NCI-H510A (cell line): Measurements from ENCODE around the gene SDK1.
"Not testable (repeated sequence)": the region's sequence is repeated elsewhere in the genome, so short reads cannot be mapped to it uniquely, and the experiment has no call there.

Source experiments
- DNase-seq: peaks from one replicate; lab custom pipeline; 2025; lab: John Stamatoyannopoulos, UW

The SDK1 gene

DNA sequence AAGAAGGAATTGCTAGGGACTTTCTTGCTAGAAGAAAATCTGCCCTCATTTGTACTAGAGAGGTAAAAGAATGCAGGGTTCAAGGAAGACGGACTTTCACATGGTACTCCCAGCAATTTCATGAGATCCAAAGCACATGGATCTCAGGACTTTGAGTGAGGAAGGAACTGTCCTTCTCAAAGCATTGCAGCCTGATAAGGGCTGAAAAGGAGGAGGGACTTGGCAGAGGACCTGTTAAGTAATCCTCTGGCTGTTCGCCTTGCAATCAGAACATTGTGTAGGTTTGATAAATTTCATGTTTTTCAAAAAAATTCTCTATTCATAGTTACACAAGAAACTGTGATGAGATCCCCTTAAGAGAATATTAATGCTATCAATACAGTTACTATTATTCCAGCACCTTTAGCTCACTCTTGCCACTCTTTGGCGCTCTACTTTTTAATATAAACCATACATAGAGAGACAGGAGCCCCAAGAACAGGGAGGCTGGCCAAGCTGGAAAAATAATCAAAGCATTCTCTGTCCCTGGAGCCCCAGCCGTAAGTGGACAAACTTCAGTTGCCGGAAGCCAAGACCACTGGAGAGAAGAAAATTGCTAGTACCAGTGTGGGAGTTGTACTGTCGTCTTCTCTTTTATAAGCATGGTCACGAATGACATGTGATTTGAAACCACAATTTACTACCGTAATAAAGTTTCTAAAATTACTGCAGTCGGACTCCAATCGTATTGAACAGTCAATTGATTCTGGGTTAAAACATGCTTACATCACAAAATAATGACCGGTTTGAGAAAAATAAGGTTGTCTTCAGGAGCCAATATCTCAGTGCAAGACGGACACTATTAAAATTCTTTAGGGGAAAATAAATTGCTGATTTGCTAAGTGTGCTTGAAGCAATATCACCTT lies 424.4 kb downstream of the SDK1 start:
- no peak for DNase-seq

DNA sequence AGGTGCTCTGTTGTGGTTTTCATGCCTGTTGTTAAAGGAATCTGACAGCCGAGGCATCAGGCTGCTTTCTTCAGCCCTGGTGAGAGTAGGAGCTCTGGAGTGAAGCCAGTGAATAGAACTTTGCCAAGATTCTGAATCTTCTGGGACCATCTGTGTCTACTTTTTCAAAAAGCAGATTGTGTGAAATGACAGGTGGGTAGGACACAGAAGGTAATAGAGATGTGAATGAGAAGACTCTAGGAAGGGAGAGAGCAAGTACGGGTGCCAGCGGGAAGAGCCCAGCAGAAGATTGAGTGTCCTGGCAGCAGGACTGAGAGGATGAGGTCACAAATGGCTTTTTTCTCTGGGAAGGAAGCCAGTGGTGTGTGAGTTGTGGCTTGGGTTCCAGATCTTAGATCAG lies 429.2 kb downstream of the SDK1 start:
- DNase-seq = no peak

DNA sequence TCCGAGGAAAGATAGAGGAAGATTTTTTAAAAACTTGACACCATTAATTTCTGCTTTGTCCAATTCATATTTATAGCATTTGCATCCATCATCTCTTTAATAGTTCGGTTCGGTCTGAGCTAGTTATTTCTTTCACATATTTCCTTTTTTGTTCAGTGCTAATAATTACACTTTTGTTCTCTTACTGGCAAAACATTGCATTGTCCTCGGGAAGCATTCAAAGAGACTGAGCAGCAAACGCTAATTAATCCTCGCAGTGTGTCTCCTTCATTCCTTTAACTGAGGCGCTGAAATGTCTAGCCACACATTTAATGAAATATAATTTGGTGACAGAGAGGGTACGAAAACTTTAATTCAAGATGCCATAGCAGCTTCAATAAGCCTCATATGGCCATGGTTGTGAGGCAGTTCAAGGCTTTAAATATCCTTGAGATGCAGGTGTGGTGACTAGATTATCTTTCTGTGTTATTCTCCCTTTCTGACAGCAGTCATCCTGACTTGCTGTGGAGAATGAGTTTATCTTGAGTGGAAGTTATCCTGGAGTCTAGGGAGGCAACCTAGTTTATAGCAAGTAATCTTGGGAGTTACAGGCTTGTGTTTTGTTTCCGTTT lies 431.4 kb downstream of the SDK1 start:
- DNase-seq = no peak

DNA sequence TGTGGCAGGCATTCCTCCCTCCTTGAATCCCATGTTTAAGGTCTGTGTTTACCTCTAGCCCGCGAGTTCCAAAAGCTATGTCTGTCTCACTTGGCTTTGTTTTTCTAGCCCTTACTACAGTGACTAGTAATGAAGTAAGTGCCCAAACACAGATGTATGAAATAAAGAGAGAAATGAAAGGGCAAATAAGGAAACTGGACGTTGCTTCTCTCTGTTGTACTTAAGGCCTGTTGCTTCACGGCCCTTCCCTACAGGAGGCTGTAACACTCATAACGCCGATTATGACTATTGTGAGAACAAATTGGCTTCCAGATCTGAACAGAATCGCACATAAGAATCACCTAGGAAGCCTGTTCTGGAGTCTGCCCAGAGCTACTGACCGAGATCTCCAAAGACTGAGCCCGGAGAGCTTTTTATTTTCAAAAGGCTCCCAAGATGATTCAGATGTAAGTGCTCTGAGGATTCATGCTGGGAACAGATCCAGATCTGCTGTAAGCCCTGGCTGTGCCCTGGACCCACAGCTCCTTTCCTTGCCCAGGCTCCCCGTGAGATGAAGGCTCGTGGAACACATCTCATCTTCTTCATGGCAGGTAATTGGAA lies 432.6 kb downstream of the SDK1 start:
- no peak for DNase-seq

DNA sequence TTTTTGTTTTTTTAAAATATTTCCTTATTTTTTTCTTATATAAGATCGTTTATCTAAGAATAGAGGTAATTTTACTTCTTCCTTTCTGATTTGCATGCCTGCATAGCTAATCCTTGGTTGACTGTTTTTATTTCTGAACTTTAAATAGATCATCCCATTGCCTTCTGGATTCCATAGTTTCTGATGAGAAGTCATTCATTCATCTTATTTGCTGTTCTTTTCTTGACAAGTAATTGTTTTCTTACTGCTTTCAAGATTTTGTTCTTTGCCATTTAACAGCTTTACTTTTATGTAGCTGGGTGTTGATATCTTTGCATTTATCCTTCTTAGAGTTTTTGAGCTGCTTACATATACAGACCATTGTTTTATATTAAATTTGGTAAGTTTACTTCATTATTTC lies 437.9 kb downstream of the SDK1 start:
- DNase-seq = no peak

DNA sequence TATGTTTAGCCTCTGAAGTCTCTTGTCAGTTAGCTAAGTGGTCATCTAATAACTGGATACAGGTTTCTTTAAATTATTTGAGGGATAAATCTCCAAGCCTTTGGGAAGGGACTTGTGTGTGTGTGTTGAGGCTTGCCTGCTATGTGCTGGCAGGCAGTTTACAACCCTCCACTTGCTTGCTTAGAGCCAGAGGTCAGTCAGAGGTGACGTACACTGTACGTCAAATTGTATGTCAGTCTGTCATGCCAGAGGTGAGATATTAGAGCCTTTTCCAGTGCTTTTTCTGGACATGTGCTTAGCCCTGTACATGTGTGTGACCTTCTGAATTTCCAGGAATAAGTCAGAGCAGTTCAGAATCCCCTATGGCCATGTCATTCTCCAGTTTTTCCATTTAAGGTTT lies 438.9 kb downstream of the SDK1 start:
- no peak for DNase-seq

DNA sequence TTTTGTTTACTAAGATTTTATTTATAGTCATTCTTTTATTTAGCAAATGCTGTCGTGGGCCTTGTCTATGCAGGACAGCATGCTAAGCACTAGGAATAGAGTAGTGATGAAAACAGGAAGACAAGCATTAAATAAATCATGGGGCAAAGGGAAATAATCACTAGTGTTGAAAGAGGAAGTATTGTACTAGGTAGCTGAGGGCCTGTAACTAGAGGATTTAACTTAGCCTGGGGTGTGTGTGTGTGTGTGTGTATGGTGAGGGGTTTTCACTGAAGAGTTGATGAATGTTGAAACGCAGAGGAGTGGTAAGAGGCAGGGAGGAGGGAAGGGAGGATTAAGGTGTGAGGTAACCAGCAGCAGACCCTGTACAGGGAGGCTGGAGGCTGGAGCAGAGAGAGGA lies 446.4 kb downstream of the SDK1 start:
- no peak for DNase-seq

DNA sequence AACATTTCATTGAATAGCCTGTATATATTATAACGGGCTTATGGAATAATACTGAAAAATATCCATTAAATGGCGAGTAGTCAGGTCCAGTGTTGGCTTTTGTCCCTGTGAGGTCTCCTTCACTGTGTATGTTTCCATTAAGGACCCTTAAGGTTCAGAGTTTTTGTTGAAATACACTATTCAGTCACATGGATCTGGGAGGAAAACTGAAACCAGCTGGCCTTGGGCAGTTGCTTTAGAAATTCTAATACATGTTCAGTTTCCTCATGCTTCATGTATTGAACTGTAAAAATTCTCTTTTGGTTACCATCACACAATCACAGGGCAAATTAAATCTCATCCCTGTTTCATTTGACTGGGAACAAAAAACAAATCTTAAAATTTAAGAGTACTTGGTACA lies 447.3 kb downstream of the SDK1 start:
- no peak for DNase-seq

DNA sequence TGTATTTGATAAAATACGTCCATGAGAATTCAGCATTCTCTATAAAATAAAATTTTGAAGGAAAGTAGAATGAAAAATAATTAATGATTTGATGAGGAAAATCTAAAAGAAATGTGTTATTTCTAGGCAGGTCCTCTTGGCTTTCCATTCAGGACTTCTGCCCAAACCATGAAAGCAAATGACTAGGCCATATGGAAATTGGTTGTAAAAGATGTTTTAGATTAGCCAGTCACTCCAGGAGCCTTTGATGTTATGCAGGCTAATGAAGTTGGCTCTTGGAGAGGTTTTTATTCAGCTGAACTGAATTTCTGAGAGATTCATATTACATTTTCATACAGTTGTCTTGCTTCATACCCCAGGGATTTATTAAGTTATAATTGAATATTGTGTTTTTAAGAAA lies 452.8 kb downstream of the SDK1 start:
- DNase-seq = no peak

DNA sequence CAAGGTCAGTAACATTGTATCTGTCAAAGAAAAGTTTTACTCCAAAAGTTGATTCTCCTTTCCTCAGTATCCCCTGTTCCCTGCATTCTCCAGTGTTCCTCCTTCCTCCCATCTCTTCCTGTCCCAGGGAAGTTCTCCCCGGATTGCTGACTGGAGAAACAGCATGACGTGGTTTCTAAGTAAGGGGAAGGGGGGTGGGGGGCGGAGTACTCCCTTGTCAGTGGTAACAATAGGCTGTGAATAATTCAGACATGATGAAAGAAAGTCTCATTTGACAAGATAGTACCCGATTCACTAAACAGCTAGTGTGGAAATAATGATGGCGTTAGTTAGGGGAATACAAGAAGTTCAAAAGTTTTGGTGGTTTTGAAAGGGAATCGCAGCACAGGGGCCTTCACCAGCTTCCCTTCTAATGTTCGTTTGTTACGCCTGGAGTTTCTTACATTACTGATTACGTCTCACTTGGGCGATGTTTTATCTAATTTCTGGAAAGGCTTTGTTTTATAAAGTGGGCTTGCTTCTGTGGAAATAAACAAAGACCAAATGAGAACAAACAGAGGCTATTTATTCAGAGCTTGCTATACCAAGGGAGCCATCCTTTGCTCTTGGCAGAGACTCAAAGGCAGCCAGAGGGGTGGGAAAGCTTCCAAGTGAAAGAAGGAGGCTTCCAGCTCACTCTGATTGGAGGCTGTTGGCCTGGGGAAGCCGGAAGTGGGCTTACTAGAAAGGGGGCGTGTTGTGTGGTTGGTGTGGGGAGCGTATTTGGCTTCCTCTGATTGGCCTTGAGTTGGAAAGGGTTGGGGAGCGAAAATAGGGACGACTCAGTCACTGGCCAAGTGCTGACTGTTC lies 453.7 kb downstream of the SDK1 start:
- DNase-seq = no peak

DNA sequence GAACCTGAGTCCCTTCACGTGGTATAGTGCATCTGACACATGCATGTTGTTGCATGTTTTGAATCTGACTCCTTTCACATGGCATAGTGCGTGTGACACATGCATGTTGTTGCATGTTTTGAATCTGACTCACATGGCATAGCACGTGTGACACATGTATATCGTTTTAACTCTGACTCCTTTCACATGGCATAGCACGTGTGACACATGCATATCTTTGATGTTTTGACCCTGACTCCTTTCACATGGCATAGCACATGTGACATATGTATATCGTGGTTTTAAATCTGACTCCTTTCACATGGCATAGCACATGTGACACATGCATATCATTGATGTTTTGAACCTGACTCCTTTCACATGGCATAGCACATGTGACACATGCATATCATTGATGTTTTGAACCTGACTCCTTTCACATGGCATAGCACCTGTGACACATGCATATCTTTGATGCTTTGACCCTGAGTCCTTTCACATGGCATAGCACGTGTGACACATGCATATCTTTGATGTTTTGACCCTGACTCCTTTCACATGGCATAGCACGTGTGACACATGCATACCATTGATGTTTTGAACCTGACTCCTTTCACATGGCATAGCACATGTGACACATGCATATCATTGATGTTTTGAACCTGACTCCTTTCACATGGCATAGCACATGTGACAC lies 454.9 kb downstream of the SDK1 start:
- not testable (repeated sequence) for DNase-seq

DNA sequence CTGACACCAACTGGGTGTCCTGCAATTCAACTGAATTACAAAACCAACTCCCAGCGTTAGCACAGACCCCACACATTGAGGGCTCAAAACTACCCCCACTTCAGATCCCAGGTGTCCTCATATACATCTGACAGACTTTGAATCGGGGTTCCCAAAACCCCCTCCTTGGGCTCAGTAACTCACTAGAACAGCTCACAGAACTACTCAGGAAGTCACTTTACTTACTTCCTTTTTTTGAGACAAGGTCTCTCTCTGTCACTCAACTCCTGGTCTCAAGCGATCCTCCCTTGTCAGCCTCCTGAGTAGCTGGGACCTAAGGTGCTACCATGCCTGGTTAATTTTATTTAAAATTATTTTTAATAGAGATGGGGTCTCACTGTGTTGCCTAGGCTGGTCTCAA lies 456.0 kb downstream of the SDK1 start:
- no peak for DNase-seq

DNA sequence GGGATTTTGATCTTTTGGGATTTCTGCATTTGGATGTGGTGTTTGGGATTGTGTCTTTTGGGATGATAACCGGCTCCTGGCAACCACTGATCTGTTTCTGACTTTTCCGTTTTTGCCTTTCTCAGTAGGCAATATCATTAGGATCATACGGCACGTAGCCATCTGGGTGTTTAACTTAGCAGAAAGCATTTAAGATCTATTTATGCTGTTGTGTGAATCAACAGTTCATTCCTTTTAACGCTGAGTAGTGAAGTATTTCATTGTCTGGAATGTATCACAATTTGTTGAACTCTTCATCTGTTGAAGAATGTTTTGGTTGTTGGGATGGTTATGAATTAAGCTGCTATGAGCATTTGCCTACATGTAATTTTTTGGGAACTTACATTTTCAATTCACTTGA lies 459.6 kb downstream of the SDK1 start:
- no peak for DNase-seq

DNA sequence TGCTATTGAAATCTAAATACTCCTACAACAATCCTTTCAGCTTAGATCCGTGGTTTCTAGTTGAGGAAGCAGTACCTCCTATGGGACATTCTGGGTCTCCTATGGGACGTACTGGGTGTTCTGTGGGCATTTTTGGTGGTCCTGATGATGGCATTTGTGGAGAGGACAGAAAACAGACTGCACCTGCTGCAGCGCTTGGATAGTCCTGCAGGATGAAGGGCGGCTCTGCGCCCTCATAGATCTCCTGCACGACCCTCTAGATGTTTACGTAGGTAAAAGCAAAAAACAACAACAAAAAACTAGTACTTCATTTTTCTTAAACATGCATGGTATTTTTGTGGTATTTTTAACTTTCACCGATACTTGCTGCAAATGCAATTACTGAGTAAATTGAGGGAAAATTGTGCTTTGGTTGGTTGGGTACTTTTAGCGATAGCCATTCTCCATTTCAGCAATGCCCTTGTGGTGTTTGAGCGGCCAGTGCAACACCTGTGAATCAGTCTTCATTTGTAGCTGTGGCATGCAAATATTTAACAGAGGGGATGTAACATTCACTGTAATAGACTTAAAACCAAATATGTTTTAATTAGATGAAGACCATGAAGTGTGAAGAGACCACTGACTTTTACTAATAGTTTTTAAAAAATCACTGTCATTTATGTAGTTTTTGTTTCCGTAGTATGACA lies 461.2 kb downstream of the SDK1 start:
- no peak for DNase-seq

DNA sequence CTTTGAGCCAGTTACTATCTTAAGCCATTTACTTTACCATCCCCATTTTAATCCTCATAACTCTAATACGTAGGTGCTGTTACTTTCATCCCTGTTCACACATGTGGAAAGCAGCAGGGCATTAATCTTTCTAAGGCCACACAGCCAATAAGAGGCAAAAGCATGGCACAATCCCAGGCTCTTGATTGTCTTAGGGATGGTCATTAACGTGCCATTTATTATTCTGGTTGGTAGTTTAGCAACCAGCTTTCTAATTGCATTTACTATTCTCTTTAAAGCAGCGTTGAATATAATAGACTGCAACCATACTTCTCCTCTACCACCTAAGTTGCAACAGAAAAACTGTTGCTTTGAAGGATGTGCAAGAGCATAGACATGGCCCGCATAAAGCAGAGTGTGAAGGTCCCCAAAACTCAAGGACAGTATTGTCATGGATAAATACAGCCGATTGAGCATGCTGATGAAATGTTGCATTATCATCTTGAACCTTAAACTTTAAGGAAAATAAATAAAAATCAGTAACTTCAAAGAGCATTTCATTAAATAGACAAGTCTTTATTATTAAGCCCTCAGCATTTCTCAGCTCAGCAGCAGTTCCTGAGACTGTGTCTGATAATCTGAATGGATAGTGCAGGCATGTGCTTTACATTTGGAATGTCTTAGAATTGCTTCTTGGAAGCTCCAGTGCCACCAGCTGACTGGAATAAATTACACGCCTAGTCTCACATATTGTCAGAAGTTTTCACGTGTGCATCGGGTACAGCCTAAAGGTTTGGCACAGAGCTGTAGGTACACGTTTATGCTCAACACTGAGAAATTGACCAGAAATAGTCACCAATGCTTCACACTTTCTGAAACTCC lies 467.1 kb downstream of the SDK1 start:
- DNase-seq = no peak

DNA sequence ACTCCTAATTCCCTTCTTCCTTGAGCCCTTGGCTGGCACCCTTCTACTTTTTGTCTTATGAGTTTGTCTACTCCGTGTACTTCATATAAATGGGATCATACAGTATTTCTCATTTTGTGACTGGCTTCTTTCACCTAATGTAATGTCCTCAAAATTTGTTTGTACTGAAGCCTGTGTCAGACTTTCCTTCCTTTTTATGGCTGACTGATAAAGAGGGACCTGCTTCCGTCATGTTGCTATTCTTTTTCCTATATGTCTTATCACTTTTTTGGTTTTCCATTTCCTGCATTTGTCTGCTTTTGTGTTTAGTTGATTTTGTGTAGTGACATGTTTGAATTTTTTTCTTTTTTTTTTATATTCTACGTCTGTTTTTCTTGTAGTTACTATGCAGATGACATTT lies 470.9 kb downstream of the SDK1 start:
- DNase-seq = no peak

DNA sequence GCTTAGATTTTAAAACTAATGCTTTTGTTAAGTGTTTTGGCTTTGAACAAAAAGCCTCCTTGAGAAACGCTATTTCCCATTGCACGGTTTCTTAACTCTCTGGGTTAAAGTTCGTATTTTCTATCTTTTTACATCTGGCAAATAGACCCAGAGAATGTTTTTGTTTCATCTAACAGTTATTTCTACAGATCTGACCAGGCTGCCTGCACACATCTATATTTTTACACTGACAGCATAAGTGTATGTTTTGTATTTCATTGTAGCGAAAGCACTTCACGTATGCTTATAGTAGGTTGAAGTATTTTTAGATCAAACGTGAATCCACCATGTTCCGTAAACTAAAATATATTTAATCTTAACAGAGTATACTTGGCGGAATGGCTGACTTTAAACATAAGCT lies 477.3 kb downstream of the SDK1 start:
- DNase-seq = no peak

DNA sequence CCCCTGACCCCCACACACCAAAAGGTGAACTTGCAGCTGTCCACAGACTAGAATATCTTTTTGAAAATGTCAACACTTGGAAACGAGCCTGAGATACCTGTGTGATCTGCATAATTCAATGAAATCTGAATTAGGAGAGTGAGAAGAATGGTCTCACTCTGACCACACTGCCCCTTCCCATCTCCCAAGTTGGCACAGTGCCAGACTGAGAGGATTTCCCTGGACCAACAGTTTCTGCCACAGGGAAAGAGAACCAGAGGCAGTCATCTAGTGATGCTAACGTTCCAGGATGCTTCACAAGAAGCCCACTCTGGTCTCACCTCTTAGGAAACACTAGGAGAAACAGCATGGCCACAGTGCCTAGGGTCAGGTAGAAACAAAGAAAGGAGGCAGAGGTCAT lies 479.0 kb downstream of the SDK1 start:
- DNase-seq = no peak

DNA sequence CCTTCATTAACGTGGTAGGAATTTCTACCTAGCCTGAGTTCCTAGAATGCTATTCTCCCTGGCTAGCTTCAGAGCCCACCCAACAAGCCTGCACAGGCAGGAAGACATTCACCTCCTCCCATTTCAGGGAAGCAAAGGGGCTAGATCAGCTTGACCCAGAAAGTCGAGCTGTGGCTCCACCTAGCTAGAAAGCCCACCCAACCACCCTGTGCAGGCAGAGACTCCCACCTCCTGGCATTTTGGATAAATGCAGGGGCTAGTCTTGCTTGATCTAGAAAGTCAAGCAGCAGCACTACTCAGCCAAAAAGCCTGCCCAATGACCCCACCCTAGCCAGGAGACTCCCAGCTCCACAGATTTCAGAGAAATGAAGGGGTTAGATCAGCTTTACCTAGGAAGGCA lies 479.5 kb downstream of the SDK1 start:
- no peak for DNase-seq

DNA sequence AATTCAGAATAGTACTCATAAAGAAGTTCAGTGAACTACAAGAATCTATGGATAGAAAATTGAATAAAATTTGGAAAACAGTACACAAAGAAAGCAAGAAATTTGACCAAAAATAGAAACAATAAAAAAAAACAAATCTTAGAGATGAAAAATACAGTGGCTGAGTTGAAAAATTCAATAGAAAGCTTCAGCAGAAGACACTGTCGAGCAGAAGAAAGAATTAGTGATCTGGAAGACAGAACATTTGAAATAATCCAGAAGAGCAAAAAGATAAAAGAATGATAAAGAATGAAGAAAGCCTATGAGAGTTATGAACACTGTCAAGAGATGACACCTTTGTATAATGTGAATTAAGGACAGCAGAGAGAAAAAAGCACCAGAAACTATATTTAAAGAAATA lies 480.6 kb downstream of the SDK1 start:
- DNase-seq = no peak
